CD4-positive, alpha-beta T cell treated with Interleukin-2 at 100 ng/mL for 4 hours (primary cell): ENCODE data around the gene COL6A5.
"Not testable (repeated sequence)": the region's sequence is repeated elsewhere in the genome, so short reads cannot be mapped to it uniquely, and the experiment has no call there.

Experiments
- DNase-seq: peaks from one replicate; pipeline ENCODE4 v3.0.0-alpha.2; 2020; ENCODE audit warnings: low spot score

COL6A5 gene, protein sequence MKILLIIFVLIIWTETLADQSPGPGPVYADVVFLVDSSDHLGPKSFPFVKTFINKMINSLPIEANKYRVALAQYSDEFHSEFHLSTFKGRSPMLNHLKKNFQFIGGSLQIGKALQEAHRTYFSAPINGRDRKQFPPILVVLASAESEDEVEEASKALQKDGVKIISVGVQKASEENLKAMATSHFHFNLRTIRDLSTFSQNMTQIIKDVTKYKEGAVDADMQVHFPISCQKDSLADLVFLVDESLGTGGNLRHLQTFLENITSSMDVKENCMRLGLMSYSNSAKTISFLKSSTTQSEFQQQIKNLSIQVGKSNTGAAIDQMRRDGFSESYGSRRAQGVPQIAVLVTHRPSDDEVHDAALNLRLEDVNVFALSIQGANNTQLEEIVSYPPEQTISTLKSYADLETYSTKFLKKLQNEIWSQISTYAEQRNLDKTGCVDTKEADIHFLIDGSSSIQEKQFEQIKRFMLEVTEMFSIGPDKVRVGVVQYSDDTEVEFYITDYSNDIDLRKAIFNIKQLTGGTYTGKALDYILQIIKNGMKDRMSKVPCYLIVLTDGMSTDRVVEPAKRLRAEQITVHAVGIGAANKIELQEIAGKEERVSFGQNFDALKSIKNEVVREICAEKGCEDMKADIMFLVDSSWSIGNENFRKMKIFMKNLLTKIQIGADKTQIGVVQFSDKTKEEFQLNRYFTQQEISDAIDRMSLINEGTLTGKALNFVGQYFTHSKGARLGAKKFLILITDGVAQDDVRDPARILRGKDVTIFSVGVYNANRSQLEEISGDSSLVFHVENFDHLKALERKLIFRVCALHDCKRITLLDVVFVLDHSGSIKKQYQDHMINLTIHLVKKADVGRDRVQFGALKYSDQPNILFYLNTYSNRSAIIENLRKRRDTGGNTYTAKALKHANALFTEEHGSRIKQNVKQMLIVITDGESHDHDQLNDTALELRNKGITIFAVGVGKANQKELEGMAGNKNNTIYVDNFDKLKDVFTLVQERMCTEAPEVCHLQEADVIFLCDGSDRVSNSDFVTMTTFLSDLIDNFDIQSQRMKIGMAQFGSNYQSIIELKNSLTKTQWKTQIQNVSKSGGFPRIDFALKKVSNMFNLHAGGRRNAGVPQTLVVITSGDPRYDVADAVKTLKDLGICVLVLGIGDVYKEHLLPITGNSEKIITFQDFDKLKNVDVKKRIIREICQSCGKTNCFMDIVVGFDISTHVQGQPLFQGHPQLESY (N-terminal part only)

DNA sequence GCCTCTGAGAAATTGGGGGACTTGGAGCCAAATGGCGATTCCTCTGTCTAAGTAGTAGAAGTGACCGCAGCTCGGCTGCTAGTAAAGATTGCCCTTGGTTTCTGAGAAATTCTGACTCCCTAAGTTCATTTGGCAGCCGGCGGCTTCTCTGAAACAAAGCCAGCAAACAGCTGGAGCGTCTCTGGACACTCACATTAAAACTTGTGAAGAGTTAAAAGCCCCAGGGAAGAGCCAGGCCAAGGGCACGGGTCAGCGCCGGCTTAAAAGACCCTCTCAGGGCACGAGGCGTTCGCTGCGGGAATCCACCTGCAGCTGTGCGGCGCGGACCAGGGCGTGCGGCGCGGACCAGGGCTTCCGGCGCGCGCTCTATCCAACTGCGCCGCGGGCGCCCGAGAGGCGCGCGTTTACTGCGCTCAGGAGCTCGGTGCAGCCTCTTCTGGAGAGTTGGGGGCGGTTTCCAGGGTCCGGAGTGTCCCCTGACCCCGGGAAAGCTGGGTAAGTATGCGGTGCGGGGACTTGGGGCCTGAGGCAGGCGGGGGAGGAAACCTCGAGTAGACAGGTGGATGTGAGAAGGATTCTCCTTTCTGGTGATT is at the start of gene COL6A5:
Gene COL6A5 (plus strand): TSS at position 186 of the 593 bp plus-strand sequence. CDS start 27,967 bp downstream, outside the sequence.
- no peak for DNase-seq

DNA sequence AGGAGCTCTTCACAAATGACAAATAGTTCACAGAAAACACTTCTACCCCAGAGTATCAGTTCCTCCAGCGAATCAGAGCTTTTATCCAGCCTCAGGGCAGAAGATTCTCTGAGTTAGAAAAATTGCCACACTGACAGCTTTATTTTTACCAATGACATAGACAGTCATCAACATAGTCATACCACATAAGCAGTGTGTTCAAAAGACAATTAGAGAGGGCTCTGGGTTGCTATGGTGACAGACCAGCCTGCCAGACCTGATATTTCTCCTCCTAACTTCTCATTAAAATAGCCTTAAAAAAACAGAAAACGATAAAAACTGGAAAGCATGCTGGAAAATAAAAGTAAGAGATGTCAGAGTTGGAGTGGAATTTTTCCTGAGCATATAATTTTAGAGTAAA is 45.9 kb upstream of the COL6A5 start:
- no peak for DNase-seq

DNA sequence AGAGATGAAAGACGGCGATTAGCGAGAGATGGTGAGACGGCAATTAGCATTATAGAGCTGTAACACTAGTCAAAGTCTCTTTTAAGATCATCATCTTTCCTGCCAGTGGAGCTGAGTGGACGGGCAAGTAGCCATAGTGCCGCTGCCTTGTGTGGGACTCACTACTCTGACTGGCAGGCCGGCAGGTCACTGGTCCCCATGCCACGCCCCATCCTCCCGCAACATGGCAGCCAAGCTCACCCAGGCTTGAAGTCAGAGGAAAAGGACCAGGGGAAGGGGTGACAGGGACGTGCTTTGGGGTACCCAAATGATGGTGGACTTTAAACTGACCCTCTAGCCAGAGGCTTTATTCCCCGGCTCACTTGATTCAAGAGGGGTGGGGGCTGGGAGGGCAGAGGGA is 44.6 kb upstream of the COL6A5 start:
- DNase-seq, result no peak

DNA sequence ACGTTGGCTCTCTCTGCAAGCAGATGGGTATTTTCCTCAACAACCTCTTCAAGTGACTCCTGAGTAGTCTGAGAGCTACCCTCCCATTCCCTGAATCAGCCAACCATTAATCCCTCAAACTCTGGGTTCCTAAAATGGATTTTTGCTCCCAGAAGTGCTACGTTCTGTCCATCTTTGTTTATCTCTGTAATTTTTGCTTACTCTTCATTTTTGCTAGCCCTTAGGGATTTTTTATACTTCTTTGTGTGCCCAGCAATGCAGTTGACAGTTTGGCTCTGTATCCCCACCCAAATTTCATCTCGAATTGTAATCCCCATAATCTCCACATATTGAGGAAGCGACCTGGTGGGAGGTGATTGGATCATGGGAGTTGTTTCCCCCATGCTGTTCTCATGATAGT is 35.4 kb upstream of the COL6A5 start:
- DNase-seq, result no peak

DNA sequence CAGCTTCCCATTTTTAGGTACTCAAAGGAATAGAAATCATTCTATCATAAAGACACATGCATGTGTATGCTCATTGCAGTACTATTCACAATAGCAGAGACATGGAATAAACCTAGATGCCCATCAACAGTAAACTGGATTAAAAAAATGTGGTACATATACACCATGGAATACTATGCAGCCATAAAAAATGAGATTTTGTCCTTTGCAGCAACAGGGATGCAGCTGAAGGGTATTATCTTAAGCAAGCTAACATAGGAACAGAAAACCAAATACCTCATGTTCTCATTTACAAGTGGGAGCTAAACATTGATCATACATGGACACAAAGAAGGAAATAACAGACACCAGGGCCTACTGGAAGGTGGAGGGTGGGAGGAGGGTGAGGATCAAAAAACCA is 33.1 kb upstream of the COL6A5 start:
- DNase-seq, result no peak

DNA sequence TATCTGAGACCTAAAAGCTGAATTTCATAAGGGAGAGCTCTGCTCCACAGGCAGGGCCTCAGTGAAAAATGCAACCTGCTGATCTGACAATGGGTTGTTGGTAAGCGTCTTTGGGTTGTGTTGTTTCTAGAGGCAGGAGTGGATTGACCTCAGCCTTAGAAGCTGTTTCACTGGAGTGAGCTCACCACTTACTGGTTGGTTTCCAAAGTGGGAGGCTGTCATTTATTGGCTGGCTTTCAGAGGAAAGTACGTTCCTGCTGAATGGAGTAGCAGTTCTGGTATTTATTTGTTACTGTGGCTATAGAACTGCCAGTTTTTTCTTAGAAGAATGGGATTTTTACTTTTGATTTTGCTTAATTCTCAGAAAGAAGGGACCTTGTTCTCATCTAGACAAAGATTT is 29.3 kb upstream of the COL6A5 start:
- DNase-seq, result no peak

DNA sequence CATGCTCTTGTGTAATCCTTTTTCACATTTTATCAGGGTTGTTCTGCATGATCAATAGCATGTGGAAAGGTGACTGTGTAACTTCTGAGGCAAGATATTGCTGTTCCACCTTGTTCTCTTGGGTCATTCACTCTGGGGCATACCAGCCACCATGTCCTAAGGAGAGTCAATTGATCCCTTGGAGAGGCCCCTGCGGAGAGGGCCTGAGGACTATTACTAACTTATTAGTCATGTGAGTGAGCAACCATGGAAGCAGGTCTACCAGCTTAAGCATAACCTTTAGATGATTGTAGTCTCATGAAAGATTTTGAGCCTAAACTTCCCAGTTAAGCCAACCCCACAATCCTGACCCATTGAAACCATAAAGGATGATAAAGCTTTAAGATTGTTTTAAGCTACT is 22.0 kb upstream of the COL6A5 start:
- no peak for DNase-seq

DNA sequence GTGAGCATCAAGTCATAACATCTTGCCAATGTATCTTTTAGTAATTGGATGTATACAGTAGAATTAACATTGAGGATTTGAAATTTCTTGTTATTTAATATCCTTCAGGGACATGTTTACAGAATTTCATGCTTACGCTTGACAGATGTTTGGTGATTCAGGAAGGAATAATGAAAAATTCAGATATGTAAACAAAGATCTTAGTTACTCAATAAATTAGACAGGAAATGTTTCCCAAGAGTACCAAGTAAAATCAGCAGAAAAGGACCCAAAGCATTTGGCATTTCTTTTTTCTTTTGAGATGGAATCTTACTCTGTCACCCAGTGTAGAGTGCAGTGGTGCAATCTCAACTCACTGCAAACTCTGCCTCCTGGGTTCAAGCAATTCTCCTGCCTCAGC is 4.7 kb upstream of the COL6A5 start:
- DNase-seq, result no peak

DNA sequence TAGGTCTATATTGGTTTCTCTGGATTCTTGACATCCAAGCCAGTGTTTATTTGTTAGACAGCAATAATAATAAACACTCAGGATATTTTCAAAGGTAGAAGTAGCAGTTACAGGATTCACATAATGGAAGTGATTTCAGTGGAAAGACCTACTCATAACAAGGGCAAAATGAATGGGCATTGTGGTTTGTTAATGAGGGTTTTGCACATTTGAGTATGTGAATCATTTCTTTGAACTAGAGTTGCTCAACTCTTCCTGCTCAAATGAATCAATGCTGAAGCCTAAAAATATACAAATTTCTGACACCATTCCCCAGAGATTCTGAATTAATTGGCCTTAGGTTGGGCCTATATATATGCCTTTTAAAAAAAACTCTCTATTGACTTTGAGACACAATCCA is 4.1 kb upstream of the COL6A5 start:
- no peak for DNase-seq

DNA sequence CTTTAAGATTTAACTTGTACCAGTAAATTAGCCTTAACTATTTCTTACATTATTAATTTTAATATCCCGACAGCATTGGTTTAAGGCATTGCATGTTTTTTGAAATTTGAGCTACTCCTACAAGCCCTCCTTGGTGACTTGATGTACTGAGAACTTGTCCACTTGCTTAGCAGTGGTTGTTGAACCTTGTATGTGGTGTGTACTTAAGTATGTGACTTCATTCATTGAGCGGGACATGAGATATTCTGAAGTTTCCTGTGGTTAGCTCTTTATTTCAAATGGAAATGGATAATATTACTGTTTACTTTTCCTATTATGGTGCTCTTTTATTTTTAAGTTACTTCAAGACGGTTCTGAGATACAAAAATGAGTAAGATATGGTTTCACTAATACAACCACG is 3.6 kb upstream of the COL6A5 start:
- DNase-seq, result no peak

DNA sequence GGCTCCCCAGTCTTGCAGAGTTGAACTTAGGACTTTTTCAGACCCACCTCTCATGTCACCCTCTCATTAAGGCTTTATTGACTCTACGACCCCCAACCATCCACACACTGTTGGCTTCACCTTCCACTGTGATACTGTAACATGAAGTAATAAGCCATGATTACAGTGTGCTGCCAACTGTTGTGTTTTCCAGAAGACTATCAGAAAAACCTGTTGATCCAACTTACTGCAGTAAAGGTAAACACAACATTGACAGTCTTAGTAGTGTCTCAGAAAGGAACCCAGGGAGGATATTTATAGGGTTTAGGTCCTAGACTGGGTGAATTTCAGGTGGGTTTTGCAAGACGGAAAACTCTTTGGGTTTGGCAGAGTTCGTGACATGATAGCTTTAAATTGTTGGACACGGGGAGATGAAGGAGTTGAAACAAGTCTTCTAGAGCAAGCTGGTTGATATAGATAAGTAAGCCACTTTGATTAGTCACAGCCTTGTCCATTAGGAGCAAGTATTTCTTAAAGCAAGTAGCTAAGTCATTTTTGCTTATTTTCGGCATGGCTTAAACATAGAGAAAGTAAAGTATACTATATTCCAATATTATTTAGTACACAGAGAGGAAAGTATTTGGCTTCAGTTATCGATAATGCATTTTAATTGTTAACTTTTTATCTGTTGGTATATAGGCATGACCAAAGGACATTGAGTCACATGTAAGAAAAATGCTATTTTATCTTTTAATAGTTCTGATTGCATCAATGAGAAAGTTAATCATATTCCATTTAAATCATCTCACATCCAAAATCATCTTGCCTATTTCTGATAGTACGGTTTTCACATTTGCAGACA is 2.4 kb upstream of the COL6A5 start:
- DNase-seq, result no peak

DNA sequence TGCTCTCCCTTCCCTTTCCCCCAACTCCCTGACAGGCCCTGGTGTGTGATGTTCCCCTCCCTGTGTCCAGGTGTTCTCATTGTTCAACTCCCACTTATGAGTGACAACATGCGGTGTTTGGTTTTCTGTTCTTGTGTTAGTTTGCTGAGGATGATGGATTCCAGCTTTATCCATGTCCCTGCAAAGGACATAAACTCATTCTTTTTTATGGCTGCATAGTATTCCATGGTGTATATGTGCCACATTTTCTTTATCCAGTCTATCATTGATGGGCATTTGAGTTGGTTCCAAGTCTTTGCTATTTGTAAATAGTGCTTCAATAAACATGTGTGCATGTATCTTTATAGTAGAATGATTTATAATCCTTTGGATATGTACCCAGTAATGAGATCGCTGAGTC is 2.8 kb downstream of the COL6A5 start:
- not testable (repeated sequence) for DNase-seq

DNA sequence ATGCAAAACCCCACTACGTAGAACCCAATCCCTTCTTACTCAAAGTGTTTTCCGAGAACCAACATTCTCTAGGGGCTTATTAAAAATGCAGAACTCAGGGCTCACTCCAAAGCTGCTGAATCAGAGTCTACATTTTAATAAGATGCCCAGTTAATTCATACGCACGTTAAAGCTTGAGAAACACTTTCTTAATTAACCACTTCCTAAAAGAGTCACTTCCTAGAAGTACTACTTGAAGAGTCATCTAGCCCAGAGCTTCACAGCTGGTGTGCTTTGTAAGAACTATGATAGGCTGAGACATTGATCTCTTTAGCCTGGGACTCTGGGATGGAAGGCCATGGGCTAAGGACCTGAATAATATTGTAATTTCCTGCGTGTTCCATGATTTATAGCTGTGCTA is 9.0 kb downstream of the COL6A5 start:
- no peak for DNase-seq

DNA sequence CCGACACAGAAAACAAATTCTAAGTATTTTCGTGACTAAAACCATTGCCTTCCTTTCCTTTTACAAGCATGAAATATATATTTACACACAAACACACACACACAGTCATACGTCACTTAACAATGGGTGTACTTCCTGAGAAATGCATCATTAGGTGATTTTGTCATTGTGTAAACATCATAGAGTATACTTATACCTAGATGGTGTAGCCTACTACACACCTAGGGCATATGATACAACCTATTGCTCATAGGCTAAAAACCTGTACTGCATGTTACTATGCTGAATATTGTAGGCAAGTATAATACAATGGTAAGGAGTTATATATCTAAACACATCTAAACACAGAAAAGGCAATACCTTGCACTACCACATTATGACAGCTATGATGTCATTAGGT is 28.6 kb downstream of the COL6A5 start:
- no peak for DNase-seq

DNA sequence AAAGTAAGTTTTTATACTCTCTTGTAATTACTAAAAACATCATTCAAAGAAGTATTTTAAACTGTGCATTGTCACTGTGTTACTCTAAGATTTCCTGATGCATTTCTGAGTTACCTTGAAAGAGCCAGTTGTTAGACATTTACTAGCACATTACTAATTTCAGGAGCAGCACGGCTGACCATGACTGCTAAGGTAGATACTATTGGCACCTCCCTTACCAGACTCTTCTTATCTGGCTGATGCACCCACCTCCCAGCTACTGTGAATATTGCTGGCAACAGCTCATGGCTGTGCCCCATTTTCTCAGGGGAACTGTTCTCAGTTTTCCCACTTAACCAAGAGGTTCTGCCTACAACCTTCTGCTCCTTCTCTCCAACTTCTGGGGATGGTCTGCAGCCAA is 29.4 kb downstream of the COL6A5 start:
- no peak for DNase-seq

DNA sequence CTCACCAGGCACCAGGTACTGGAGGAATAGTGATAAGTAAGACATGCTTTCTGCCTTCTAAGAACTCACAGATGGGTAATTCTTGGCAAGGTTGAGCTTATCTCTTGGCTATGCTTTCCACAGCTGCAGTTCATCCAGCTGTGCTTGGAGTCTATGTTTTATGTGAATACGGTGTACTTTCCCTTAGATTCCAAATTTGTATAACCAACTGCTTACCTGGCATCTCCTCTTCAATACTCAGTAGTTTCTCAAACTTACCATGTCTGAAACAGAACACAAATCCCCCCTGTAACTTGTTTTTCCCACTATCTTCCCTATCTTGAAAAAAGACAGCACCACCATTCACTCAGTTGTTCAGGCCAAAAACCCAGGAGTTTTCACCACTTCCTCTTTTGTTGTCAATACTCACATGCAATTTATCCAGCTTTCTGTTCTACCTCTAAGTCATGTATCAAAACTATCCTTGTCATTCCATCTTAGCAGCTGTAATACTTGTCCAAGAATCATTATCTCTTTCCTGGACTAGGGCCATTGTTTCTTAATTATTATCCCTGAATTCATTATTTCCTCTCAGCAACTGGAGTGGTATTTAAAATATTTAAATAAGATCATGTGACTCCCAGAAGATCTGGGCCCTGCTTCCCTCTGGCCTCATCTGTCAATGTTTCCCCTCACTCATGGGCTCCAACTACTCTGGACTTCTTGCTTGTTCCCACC is 32.6 kb downstream of the COL6A5 start:
- DNase-seq, result no peak

DNA sequence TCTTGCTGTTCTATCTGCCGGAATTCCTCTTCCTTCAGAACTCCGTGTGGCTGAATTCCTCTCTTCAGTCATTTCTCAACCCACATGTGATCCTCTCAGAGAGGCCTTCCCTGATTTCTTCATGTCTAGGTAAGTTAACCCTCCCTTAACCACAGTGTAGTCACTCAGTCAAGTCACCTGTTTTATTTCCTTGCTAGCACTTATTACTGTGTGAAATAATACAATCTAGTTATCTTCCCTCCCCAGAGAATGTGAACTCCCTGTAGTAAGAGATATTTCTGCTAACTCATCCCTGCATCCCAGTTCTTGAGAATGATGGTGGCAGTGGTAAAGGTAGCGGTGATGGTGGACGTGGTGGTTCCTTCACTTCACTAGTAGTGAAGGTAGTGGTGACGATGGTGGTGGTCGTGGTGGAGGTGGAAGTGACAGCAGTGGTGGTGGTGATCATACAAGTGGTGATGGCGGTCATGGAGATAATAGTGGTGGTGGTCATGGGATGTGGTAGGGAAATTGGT is 33.3 kb downstream of the COL6A5 start:
- no peak for DNase-seq

DNA sequence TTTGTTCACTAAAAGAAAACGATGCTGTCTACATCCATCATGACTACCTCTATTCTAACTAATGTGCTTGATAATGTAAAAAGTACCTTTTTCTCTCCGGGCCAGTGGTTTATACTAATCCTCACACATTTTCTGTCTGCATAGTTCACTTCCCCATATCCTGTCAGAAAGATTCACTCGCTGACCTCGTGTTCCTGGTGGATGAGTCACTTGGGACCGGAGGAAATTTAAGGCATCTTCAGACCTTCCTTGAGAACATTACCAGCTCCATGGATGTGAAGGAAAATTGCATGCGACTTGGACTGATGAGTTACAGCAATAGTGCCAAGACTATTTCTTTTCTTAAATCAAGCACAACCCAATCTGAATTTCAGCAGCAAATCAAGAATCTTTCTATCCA is 33.8 kb downstream of the COL6A5 start:
- DNase-seq, result no peak

DNA sequence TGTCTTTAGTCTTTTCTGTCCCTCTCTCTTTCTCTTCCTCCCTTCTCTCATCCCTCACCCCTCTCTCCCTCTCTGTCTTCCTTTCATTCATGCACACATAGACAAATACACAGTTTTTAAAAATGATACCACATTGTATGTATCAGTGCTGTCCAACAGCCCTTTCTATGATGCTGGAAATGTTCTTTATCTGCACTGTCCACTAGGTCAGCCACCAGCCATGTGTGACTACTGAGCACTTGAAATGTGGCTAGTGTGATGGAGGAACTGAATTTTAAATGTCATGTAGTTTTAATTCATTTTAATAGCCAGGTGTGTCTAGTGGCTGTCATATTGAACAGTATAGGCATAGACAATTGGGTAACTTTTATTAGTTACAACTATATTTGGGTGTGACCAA is 34.9 kb downstream of the COL6A5 start:
- DNase-seq, result no peak

DNA sequence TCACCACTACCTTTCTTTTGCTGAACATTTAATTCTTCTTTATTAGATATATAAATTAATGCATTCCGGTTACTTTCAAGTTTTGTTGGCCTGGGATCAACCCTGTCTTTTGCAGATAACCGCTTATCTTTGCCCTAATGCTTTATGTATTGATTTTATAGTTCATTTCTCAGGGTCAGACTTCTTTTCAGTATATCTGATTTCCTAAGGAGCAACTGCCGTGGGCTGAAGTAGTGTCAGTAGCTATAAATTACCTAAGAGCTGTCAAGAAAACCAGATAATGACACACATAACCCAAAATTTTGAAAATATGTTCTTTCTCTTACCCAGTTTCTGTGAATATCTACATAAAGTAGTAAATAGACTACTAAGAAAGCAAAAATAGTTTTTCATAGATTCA is 38.0 kb downstream of the COL6A5 start:
- no peak for DNase-seq
